WTC11 (cell line): ENCODE measurements around the gene RILP.

Source experiments
- TF ChIP-seq, protein P1 (sequence below): sonication (generic); formaldehyde crosslinking; IDR thresholded peaks from 2 replicates; pipeline ENCODE4 v1.8.0; 2022; ENCODE audit warnings: mild to moderate bottlenecking, missing genetic modification reagents
- TF ChIP-seq, protein P2 (sequence below): fragments of 200-600 bp; IDR thresholded peaks from 2 replicates; pipeline ENCODE4 v1.8.0; 2022; ENCODE audit warnings: antibody characterized with exemption

DNA sequence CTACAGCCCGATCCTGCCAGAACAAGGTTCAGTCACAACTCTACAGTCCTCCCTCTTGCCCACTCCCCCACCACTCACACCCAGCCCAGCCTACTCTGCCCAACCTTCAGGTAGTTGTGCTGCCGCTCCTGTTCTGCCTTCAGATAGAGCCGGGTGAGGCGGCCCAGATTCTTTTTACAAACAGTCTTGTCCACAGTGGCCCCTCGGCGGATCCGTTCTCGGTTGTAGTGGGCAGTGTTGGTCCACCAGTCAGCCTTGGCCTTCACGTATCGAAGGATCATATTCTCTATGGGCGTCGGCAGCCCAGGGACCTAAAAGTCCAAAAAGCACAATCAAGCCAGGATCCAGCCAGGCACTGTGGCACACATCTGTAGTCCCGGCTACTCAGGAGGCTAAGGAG lies 26.7 kb upstream of the RILP start:
- TF ChIP-seq, protein P1, sequence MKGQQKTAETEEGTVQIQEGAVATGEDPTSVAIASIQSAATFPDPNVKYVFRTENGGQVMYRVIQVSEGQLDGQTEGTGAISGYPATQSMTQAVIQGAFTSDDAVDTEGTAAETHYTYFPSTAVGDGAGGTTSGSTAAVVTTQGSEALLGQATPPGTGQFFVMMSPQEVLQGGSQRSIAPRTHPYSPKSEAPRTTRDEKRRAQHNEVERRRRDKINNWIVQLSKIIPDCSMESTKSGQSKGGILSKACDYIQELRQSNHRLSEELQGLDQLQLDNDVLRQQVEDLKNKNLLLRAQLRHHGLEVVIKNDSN (CRISPR knock-in tag): no peak
- TF ChIP-seq, protein P2, sequence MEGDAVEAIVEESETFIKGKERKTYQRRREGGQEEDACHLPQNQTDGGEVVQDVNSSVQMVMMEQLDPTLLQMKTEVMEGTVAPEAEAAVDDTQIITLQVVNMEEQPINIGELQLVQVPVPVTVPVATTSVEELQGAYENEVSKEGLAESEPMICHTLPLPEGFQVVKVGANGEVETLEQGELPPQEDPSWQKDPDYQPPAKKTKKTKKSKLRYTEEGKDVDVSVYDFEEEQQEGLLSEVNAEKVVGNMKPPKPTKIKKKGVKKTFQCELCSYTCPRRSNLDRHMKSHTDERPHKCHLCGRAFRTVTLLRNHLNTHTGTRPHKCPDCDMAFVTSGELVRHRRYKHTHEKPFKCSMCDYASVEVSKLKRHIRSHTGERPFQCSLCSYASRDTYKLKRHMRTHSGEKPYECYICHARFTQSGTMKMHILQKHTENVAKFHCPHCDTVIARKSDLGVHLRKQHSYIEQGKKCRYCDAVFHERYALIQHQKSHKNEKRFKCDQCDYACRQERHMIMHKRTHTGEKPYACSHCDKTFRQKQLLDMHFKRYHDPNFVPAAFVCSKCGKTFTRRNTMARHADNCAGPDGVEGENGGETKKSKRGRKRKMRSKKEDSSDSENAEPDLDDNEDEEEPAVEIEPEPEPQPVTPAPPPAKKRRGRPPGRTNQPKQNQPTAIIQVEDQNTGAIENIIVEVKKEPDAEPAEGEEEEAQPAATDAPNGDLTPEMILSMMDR: no peak
